Lower leg skin (tissue), 3 donors: ENCODE data around the gene NLRP13.

Experiments used
- CTCF ChIP-seq, 3 donors: fragments of 450-650 bp; IDR thresholded peaks; one replicate each; pipeline ENCODE4 v1.5.1; 2016; ENCODE audit warnings: antibody characterized with exemption in 3 of 3, mild to moderate bottlenecking in 3 of 3, moderate library complexity in 2 of 3
- POLR2A ChIP-seq, 2 donors: fragments of 450-650 bp; IDR thresholded peaks; one replicate each; pipeline ENCODE4 v1.6.1; 2016 to 2017; ENCODE audit warnings: antibody characterized with exemption in 2 of 2, mild to moderate bottlenecking in 1 of 2, moderate library complexity in 1 of 2

- TF ChIP-seq CTCF (IDR thresholded peaks at IDR 0.05): no peak
- no peak for TF ChIP-seq POLR2A (IDR thresholded peaks at IDR 0.05)
Measured at GRCh38 chr19:55940306-55940705, 8.2 kb upstream of the NLRP13 start.
